Nucleus accumbens (tissue), 56 donors: ENCODE results near the gene CCDC90B.
"Not testable (repeated sequence)": the region's sequence is repeated elsewhere in the genome, so short reads cannot be mapped to it uniquely, and the experiment has no call there.

Experiments
- DNase-seq, 56 donors: peaks; one replicate each; lab custom pipeline; 2025; lab: John Stamatoyannopoulos, UW

Gene CCDC90B

GRCh38 chr11:83292709-83293456, 6.7 kb upstream of the CCDC90B start:
- peak in 37 of 56 donors; percentile 6 to 80 (median 43) for DNase-seq

GRCh38 chr11:83287631-83288030, 1.5 kb upstream of the CCDC90B start:
- no peak for DNase-seq

GRCh38 chr11:83285151-83285770, 906 bp downstream of the CCDC90B start:
- DNase-seq: no peak

GRCh38 chr11:83284501-83285150, 1.5 kb downstream of the CCDC90B start:
- DNase-seq: no peak

GRCh38 chr11:83282084-83282716, 4.0 kb downstream of the CCDC90B start:
- DNase-seq: no peak

DNA sequence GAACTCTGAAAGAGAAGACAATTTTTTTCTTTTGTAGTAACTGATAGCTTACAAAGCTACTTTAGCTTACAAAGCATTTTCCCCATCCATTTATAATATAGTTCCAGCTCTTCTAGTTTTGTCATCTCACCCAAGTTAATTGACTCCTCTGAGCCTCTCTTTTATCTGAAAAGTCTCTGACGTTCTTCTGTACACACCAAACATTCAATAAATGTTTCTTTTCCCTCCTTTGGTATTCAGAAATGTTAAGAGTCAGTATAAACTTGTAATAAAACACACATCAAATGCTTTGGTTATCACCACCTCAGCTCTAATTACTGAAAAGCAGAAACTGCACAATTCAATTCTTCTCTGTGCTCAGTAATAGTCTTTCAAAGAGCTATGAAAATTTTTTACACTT, 5.9 kb downstream of the CCDC90B start:
- no peak for DNase-seq

- DNase-seq: no peak
Observed at GRCh38 chr11:83278351-83278750, 7.8 kb downstream of the CCDC90B start.

- no peak for DNase-seq
Observed at GRCh38 chr11:83275888-83276641, 10.1 kb downstream of the CCDC90B start.

DNA sequence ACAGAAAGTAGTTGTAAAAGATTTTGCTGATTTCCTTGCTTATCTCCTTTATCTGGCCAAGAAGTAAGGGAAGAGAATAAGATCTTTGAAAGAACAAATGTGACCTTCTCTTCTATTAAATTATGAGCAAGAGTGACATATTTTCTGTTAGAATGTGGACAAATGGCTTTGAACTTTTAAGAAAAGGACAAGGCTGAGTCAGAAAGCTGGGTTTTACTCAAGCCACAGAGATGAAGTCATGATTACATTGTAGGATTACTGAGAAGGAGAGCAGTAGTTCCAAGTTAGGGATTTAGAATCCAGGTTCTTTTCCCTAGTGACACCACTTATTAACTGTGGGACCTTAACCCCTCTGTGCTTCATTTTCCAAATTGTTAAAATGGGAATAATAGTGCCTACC, 13.5 kb downstream of the CCDC90B start:
- DNase-seq: no peak

DNA sequence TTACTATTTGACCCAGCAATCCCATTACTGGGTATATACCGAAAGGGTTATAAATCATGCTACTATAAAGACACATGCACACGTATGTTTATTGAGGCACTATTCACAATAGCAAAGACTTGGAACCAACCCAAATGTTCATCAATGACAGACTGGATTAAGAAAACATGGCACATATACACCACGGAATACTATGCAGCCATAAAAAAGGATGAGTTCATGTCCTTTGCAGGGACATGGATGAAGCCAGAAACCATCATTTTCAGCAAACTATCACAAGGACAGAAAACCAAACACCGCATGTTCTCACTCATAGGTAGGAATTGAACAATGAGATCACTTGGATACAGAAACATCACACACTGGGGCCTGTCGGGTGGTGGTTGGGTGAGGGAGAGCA, 14.4 kb downstream of the CCDC90B start:
- DNase-seq: not testable (repeated sequence)

GRCh38 chr11:83269080-83269479, 17.1 kb downstream of the CCDC90B start:
- not testable (repeated sequence) for DNase-seq

DNA sequence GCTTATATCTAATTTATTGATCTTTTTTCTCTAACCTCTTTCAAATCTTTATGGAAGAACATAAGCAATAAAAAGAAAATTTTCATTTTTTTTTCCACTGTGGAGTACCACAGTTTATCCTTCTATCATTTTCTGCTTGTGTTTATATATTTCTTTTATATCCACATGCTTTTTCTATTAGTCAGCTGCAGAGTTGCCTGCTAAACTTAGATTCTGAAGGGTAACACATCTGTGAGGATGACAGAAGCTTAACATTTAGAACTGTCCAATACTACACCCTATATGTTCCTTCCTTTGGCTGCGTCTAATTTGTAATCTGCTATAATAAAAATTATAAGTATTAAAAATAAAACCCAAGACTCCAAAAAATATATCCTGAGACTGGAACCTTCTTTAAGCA, 20.8 kb downstream of the CCDC90B start:
- DNase-seq: no peak

DNA sequence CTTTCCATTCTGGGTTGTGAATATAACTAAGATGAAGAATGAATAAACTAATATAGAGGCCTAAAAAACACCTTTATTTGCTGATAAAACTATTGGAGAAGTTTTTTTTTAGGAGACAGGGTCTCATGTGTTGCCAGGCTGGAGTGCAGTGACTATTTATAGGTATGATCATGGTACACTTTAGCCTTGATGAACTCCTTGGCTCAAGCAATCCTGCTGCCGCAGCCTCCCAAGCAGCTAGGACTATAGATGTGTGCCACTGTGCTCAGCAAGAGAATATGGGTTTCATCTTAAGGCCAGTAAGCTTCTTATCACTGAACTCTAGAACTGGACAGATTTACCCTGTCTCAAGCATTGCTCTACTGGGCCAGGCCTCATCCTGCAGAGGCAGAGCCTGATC, 26.6 kb downstream of the CCDC90B start:
- DNase-seq: no peak

GRCh38 chr11:83257761-83258168, 28.4 kb downstream of the CCDC90B start:
- no peak for DNase-seq

DNA sequence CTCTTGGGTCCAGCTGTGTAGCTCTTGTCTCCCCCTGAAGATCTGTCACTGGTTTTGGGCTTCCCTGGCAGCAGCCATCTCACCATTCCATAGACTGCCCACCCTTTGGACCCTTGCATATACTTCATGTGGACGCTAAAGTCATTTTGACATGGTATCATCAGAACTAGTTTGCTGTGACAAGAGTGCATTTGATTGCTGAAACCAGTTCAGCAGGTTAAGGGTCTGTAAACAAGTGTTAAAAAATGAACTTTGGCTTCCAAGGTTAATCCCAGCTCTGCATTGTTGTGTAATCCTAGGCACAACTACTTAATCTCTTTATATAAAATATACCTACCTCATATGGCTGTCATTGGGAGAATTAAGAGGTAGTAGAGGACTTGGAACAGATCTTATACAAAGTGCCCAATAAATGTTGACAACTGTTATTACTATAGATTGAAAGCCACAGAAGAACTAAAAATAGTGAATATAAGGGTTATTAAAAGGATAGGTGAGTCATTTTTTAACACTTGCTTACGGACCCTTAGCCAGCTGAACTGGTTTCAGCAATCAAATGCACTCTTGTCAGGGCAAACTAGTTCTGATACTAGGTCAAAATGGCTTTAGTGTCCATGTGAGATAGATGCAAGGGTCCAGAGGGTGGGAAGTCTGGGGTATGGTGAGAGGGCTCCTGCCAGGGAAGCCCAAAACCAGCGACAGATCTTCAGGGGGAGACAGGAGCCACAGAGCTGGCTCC, 29.4 kb downstream of the CCDC90B start:
- no peak for DNase-seq

DNA sequence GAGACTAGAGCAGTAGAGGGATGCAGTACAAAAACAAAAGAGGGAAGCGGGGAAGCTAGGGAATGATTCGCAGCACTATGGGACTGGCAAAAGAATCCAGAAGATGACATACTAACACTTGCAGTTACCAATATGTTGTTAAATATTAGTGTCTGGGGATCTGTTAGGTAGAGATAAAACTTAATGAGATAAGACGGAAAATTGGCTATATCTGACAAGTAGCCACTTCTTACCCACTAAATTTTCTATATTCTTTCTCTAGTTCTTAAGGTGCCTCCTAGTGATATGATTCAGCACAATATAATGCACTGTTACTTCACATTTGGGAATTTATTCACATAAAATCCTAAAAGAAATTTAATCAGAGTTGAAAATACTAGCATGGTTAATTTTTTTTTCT, 30.8 kb downstream of the CCDC90B start:
- no peak for DNase-seq

GRCh38 chr11:83252941-83253340, 33.2 kb downstream of the CCDC90B start:
- no peak for DNase-seq

GRCh38 chr11:83252266-83252665, 33.9 kb downstream of the CCDC90B start:
- DNase-seq: no peak

GRCh38 chr11:83249972-83250593, 36.1 kb downstream of the CCDC90B start:
- DNase-seq: peak in 1 of 56 donors; percentile 2
